HG03064 (cell line): ENCODE data around the gene GABRP.
A peak's percentile ranks its signal among the peaks of the same experiment; 100 is the strongest.
"Not testable (repeated sequence)": the region's sequence is repeated elsewhere in the genome, so short reads cannot be mapped to it uniquely, and the experiment has no call there.

ENCODE experiments used
- ATAC-seq: cut with Tn5 transposase; IDR thresholded peaks from one replicate; pipeline ENCODE4 v1.9.1; 2021; ENCODE audit warnings: low read depth; ENCODE audit not compliant: unreplicated experiment

Gene GABRP

GRCh38 chr5:170754508-170754907, 29.0 kb upstream of the GABRP start:
- not testable (repeated sequence) for ATAC-seq

- no peak for ATAC-seq
These were observed 27.7 kb upstream of the GABRP start for GRCh38 chr5:170755679-170756456.

- no peak for ATAC-seq
These were observed 26.8 kb upstream of the GABRP start for GRCh38 chr5:170756691-170757090.

GRCh38 chr5:170757182-170757601, 26.3 kb upstream of the GABRP start:
- peak; percentile 77 for ATAC-seq

GRCh38 chr5:170757669-170758068, 25.9 kb upstream of the GABRP start:
- no peak for ATAC-seq

GRCh38 chr5:170758481-170758880, 25.0 kb upstream of the GABRP start:
- ATAC-seq: no peak

GRCh38 chr5:170760113-170760512, 23.4 kb upstream of the GABRP start:
- no peak for ATAC-seq

GRCh38 chr5:170761048-170761707, 22.3 kb upstream of the GABRP start:
- ATAC-seq: no peak

GRCh38 chr5:170761708-170762066, 21.8 kb upstream of the GABRP start:
- no peak for ATAC-seq

GRCh38 chr5:170762298-170762697, 21.2 kb upstream of the GABRP start:
- ATAC-seq: not testable (repeated sequence)

GRCh38 chr5:170765868-170766267, 17.7 kb upstream of the GABRP start:
- ATAC-seq: not testable (repeated sequence)

- no peak for ATAC-seq
These were observed 14.3 kb upstream of the GABRP start for GRCh38 chr5:170769246-170769645.

- no peak for ATAC-seq
These were observed 13.6 kb upstream of the GABRP start for GRCh38 chr5:170769898-170770416.

GRCh38 chr5:170771496-170771895, 12.0 kb upstream of the GABRP start:
- ATAC-seq: no peak

- no peak for ATAC-seq
These were observed 10.2 kb upstream of the GABRP start for GRCh38 chr5:170773024-170773985.

- no peak for ATAC-seq
These were observed 8.7 kb upstream of the GABRP start for GRCh38 chr5:170774831-170775230.

GRCh38 chr5:170781946-170782345, 1.6 kb upstream of the GABRP start:
- ATAC-seq: no peak

GRCh38 chr5:170782438-170782837, 1.1 kb upstream of the GABRP start:
- ATAC-seq: no peak

GRCh38 chr5:170785416-170785815, 1.9 kb downstream of the GABRP start:
- no peak for ATAC-seq

GRCh38 chr5:170787216-170787615, 3.7 kb downstream of the GABRP start:
- ATAC-seq: no peak
